OCI-LY7 (cell line): ENCODE results near the gene CATSPER3.

Source experiments
- EZH2phosphoT487 ChIP-seq: fragments of 200-600 bp; sonication (generic); IDR thresholded peaks from 2 replicates; pipeline ENCODE4 v1.6.1; 2018; ENCODE audit warnings: low read depth, borderline replicate concordance, mild to moderate bottlenecking, mixed run types, antibody characterized with exemption, low read length, moderate library complexity, mixed read lengths
- TF ChIP-seq, protein P1 (sequence below): fragments of 200-600 bp; sonication (generic); conservative IDR thresholded peaks from 2 replicates; pipeline ENCODE4 v1.5.1; 2014; ENCODE audit warnings: mild to moderate bottlenecking, antibody characterized with exemption, low read length, moderate library complexity, mixed read lengths

DNA sequence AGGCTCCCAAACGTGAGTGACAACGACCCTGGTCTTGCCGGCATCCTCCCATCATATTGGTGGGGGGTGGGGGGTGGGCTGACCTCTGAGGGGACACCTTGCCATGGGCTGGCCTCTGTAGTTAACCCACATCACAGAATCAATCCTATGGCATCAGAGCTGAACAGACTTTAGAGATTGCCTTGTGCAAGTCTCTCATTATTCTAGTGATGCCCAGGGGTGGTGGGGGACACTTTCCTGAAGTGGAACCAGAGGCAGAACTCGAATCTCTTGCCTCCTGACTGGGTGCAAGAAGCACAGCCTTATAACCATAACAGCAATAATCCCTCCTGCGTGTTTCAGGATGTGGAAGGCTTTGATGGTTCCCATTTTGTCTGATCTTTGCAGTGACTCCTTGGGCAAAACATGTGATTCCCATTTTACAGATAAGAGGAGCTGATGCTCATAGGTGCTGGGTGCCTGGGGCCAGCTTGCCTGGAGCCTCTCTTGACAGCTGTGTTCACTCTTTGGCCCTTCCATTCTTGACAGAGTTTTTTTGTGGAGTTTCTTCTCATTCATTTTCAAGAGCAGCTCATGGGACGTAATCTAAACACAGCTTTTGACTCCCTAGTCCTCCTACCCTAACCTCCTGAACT is 84.9 kb downstream of the CATSPER3 start:
- TF ChIP-seq EZH2phosphoT487 = no peak
- TF ChIP-seq, protein P1, sequence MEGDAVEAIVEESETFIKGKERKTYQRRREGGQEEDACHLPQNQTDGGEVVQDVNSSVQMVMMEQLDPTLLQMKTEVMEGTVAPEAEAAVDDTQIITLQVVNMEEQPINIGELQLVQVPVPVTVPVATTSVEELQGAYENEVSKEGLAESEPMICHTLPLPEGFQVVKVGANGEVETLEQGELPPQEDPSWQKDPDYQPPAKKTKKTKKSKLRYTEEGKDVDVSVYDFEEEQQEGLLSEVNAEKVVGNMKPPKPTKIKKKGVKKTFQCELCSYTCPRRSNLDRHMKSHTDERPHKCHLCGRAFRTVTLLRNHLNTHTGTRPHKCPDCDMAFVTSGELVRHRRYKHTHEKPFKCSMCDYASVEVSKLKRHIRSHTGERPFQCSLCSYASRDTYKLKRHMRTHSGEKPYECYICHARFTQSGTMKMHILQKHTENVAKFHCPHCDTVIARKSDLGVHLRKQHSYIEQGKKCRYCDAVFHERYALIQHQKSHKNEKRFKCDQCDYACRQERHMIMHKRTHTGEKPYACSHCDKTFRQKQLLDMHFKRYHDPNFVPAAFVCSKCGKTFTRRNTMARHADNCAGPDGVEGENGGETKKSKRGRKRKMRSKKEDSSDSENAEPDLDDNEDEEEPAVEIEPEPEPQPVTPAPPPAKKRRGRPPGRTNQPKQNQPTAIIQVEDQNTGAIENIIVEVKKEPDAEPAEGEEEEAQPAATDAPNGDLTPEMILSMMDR = no peak
